OCI-M1 (cell line): ENCODE measurements around the gene DNA2.
"Not testable (repeated sequence)": the region's sequence is repeated elsewhere in the genome, so short reads cannot be mapped to it uniquely, and the experiment has no call there.

Source experiments
- DNase-seq: peaks from one replicate; lab custom pipeline; 2025; lab: John Stamatoyannopoulos, UW

The DNA2 gene, protein sequence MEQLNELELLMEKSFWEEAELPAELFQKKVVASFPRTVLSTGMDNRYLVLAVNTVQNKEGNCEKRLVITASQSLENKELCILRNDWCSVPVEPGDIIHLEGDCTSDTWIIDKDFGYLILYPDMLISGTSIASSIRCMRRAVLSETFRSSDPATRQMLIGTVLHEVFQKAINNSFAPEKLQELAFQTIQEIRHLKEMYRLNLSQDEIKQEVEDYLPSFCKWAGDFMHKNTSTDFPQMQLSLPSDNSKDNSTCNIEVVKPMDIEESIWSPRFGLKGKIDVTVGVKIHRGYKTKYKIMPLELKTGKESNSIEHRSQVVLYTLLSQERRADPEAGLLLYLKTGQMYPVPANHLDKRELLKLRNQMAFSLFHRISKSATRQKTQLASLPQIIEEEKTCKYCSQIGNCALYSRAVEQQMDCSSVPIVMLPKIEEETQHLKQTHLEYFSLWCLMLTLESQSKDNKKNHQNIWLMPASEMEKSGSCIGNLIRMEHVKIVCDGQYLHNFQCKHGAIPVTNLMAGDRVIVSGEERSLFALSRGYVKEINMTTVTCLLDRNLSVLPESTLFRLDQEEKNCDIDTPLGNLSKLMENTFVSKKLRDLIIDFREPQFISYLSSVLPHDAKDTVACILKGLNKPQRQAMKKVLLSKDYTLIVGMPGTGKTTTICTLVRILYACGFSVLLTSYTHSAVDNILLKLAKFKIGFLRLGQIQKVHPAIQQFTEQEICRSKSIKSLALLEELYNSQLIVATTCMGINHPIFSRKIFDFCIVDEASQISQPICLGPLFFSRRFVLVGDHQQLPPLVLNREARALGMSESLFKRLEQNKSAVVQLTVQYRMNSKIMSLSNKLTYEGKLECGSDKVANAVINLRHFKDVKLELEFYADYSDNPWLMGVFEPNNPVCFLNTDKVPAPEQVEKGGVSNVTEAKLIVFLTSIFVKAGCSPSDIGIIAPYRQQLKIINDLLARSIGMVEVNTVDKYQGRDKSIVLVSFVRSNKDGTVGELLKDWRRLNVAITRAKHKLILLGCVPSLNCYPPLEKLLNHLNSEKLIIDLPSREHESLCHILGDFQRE

GRCh38 chr10:68471586-68472408, at the start of gene DNA2:
DNA2 (minus strand) TSS chr10:68471973; CDS start chr10:68471864, 109 bp downstream.
- peak; percentile 90 for DNase-seq

GRCh38 chr10:68518609-68519008, 46.8 kb upstream of the DNA2 start:
- not testable (repeated sequence) for DNase-seq

- DNase-seq: no peak
These were observed 45.4 kb upstream of the DNA2 start for GRCh38 chr10:68517188-68517587.

GRCh38 chr10:68516766-68517165, 45.0 kb upstream of the DNA2 start:
- no peak for DNase-seq

DNA sequence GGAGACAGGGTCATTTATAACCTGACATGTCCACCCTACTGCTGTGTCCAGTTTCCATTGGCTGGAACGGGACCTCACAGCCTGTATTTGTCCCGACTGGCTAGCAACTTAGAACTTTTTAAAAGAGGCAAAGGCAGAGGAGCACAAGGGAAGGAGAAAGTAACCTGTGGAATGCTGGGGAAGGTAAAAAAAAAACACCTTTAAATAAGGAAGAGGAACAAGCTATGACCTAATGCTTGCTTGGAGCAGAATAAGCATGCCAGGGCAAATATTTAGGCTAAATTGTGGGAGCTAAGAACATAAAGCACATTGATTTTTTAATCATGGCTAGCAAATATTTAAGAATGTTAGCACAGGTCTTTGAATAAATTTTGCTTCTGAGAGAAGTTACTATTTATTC, 44.4 kb upstream of the DNA2 start:
- not testable (repeated sequence) for DNase-seq

DNA sequence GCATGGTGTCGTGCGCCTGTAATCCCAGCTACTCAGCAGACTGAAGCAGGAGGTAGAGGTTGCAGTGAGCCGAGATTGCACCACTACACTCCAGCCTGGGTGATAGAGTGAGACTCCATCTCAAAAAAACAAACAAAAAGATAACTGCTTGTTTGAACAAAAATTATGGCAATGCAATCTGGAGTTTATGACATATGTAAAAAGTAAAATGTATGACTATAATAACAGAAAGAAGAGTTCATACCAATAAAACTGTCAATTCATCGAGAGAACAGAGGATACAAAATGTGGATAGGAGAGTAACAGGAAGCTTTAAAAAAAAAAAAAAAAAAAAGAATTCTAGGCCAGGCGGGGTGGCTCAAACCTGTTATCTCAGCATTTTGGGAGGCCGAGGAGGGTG, 36.3 kb upstream of the DNA2 start:
- no peak for DNase-seq

GRCh38 chr10:68506411-68506810, 34.6 kb upstream of the DNA2 start:
- DNase-seq: no peak

- no peak for DNase-seq
These were observed 31.1 kb upstream of the DNA2 start for GRCh38 chr10:68502846-68503245.

GRCh38 chr10:68501691-68502090, 29.9 kb upstream of the DNA2 start:
- DNase-seq: no peak

DNA sequence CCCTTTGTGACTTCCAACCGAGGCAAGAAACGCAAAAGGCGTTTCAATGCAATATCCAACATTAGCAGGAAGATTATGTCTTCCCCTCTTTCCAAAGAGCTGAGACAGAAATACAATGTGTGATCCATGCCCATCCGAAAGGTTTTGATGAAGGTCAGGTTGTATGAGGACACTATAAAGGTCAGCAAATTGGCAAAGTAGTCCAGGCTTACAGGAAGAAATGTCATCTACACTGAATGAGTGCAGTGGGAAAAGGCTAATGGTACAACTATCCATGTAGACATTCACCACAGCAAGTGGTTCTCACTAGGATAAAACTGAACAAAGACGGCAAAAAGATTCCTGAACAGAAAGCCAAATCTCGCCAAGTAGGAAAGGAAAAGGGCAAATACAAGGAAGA, 27.8 kb upstream of the DNA2 start:
- DNase-seq: no peak

DNA sequence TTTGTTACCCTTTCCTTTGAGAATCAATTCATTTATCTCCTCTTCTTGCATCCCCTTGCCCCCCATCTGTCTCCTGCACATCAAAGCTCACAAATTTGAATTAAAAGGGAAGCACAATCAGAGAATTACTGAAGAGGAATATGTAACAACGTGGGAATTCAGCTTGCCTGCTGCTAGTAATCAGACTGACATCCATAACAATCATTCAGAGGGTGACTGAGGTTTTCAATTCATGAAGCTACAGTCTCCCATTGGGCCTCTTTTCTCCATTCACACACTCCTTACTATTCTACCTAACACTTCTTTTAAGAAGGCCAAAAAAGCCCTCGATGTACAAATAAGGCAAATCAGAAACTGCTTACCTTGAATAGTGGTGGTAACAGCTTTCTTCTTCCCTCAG, 24.3 kb upstream of the DNA2 start:
- DNase-seq: no peak

- DNase-seq: no peak
These were observed 20.3 kb upstream of the DNA2 start for GRCh38 chr10:68492118-68492517.

DNA sequence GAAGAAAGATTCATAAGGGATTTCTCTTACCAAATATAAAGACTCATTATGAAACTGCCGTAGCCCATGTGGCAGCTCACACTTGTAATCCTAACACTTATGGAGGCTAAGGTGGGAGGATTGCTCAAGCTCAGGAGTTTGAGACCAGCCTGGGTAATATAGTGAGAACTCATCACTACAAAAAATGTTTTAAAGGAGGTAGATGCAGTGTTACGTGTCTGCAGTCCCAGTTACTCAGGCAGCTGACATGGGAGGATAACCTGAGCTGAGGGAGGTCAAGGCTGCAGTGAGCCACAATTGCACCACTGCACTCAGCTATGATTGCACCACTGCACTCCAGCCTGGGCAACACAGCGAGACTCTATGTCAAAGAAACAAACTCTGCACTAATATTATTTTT, 18.1 kb upstream of the DNA2 start:
- no peak for DNase-seq

DNA sequence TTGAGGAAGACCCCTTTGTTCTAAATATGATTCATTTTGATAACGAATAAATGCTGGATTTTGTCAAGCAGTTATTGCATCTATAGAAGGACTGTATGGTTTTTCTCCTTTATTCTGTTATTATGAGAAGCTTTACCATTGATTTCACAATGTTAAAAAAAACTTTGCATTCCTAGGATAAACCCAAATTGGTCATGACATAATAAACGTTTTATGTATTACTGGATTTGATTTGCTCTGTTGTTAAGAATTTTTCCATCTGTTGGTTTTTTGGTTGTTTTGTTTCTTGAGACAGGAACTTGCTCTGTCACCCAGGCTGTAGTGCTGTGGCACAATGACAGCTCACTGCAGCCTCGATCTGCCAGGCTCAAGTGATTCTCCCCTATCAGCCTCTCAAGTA, 2.2 kb upstream of the DNA2 start:
- DNase-seq: no peak

- DNase-seq: no peak
These were observed 649 bp downstream of the DNA2 start for GRCh38 chr10:68471063-68471585.

GRCh38 chr10:68470300-68470699, 1.5 kb downstream of the DNA2 start:
- DNase-seq: no peak

- DNase-seq: no peak
These were observed 1.9 kb downstream of the DNA2 start for GRCh38 chr10:68469838-68470237.

DNA sequence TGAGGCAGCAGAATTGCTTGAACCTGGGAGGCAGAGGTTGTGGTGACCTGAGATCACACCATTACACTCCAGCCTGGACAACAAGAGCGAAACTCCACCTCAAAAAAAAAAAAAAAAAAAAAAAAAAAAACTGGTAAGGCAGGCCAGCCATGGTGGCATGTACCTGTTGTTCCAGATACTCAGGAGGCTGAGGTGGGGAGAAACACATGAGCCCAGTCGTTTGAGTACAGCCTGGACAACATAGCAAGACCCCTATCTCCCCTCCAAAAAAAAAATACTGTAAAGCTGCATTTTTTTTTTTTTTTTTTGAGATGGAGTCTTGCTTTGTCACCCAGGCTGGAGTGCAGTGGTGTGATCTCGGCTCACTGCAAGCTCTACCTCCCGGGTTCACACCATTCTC, 7.0 kb downstream of the DNA2 start:
- DNase-seq: not testable (repeated sequence)

- DNase-seq: no peak
These were observed 8.2 kb downstream of the DNA2 start for GRCh38 chr10:68463365-68464093.

GRCh38 chr10:68462536-68462935, 9.2 kb downstream of the DNA2 start:
- no peak for DNase-seq

- DNase-seq: no peak
These were observed 10.7 kb downstream of the DNA2 start for GRCh38 chr10:68461032-68461431.
